Measurements from ENCODE around the gene CHRM4.

Gene CHRM4

GRCh38 chr11:46402957-46403902 lies 11.7 kb upstream of the CHRM4 start:
- DNase-seq, result no peak

GRCh38 chr11:46397526-46397925 lies 6.0 kb upstream of the CHRM4 start:
- DNase-seq, result no peak

DNA sequence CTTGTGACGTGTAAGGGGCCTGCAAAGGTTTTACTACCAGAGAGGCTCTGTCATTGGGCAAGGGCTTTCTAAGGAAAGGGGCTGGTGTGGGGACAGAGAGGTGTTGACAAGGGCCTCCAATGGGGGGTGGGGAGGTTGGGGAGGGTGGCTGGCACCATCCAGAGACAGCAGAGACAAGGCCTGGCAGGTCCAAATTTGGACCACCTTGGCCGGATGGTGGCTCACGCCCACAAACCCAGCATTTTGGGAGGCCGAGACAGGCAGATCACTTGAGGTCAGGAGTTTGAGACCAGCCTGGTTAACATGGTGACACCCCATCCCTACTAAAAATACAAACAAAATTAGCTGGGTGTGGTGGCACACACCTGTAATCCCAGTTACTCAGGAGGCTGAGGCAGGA lies 2.2 kb upstream of the CHRM4 start:
- DNase-seq, result no peak

DNA sequence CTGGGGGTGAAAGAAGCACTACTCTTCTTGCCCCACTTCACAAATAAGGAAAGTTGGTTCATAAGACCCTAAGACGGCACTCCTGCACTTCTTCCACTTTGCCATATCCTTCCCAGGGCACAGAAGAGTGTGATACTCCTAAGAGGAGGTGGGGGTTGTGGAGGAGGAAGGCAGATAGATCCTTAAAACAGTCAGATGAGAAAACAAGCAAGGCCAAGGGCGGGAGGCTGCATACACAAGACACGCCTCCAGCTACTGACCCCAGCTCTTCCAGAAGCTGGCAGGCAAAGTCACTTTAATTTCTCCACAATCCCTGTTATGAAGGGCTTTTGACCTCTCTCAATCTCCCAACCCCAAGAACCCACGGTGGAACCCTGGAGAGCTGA lies 1.6 kb upstream of the CHRM4 start:
- DNase-seq, result no peak

GRCh38 chr11:46392421-46393230 lies 1.1 kb upstream of the CHRM4 start:
- DNase-seq, result peak; percentile 92

- no peak for DNase-seq
Measured at GRCh38 chr11:46391186-46391577, 394 bp downstream of the CHRM4 start.

DNA sequence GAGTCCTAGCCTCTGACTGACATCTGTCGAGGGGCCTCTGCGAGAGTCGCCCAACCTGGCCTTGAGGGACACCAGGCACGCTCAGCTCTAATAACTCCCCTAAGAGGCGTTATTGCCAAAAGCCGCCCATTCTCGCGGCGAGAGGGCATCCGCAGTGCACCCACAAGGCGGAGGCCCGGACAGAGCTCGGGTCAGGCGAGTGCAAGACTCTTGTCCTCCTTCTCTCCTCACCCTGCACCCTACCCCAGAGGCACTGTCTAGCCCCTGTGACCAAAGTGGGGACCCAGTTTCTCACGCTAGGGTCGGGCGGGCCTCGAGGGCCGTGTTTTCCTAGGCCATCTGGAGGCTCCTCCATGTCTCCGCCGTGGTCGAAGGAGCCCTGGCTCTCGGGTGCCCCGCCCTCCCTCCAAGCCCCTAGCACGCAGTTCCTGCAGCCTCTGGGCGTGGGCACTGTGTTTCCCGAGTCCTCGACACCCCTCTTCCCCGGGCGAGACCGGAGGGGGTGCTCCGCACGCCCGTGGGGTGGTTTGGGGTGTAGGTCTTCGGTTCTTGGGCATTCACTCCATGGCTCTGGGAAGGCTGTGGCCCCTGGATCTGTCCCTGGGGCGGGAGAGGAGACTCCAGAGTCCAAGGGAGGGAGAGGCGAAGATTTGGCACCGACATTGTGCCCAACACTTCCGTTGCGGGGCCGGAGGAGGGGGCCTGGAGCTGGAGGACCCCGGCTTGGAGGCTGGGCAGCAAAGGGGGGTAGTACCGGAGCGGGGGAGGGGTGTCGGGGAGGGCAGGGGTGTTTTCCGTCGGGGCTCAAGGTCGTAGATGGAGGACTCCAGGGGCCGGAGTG lies 1.0 kb downstream of the CHRM4 start:
- DNase-seq, result no peak

GRCh38 chr11:46389450-46390330 lies 1.9 kb downstream of the CHRM4 start:
- peak; percentile 79 for DNase-seq

DNA sequence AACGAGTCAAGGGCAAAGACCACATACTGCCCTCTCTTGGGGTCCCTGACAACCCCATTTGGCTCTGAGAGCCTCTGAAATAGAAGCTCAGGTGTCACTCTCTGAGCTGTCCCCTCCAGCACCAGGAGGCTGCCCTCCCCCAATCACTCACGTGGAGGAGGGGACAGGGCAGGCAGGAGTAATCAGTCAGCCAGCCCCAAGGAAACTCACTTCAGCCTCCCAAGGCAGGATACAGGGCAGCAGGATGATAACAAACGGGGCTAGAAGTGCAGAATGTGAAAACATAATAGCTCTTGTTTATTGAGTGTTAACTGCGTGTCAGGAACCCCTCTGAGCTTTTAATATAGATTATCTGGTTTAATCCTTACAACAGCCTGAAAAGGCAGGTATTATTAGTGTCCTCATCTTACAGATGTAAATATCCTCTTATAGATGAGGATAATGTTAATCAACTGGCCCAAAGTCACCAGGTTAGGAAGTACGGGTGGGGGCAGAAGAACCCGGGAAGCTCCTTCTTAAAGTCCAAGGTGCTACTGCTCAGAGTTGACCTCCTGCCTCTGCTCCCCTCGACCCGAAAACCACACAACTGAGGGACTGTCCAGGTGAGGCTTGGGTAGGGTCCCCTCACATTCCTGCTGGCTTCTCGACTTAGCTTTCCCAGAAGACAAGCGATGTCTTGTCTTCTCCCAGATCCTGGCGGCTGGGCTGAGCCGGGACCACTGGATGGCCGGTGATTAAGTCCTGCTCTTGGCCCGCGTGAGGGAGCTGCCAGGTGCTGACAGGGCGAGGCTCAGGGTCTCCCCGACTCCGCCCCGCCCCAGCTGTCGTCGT lies 2.7 kb downstream of the CHRM4 start:
- DNase-seq, result no peak

- no peak for DNase-seq
Measured at GRCh38 chr11:46387919-46388618, 3.5 kb downstream of the CHRM4 start.

GRCh38 chr11:46387456-46387855 lies 4.1 kb downstream of the CHRM4 start:
- DNase-seq, result no peak

GRCh38 chr11:46386674-46387073 lies 4.9 kb downstream of the CHRM4 start:
- DNase-seq, result no peak

GRCh38 chr11:46386005-46386578 lies 5.5 kb downstream of the CHRM4 start:
- DNase-seq, result no peak

GRCh38 chr11:46385169-46386004 lies 6.2 kb downstream of the CHRM4 start:
- DNase-seq, result no peak

- DNase-seq, result no peak
Measured at GRCh38 chr11:46383974-46384701, 7.4 kb downstream of the CHRM4 start.

DNA sequence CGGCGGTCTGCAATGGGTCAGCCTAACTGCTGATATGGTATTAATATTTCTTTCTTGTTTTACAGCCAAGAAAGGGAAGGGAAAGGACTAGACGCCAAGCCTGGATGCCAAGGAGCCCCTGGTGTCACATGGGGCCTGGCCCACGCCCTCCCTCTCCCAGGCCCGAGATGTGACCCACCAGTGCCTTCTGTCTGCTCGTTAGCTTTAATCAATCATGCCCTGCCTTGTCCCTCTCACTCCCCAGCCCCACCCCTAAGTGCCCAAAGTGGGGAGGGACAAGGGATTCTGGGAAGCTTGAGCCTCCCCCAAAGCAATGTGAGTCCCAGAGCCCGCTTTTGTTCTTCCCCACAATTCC lies 8.2 kb downstream of the CHRM4 start:
- no peak for DNase-seq

DNA sequence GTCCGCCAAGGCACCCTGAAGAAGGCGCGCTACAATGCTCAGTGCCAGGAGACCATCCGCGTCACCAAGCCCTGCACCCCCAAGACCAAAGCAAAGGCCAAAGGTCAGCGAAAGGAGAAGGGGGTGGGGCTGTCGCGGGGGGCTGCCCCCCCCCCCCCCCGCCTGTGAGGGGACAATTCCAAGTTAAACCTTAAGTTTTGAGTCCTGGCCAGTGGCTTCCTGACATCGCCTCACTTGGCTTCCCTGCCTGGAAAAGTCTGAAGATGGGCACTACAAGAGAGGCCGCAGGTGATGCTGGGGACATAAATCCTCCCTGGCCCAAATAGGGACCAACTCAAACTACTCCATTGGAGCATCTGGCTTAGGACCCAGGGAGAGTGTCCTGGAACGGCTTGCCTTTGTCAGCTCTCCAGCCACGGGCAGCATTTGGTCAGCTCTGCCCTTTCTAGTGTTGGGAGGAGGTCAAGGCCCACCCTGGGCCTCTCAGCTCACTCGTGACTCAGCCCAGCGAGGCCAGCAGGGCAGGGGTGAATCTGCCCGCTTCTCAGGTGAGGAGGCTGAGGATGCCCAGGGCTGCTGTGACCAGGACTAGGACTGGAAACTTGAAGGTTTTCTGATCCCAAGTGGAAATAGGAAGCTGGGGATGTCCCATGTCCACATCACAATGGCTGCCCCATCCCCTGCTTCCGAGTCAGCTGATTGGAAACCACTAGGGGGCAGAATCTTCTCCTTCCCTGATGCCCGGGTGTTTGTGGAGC lies 8.8 kb downstream of the CHRM4 start:
- no peak for DNase-seq

All from activated effector memory CD4-positive, alpha-beta T cell treated with anti-CD3 and anti-CD28 coated beads, Interleukin-2, amount 50 U/mL, for 16 hours (primary cell).